ENCODE results near the gene PTCH1.

The PTCH1 gene

GRCh38 chr9:95499046-95499676, 17.6 kb downstream of the PTCH1 start:
- H3K4me3 ChIP-seq (replicated peaks in 1 of 2; ENCODE audit: low read depth in 2 of 2, low read length in 2 of 2) = no peak overlapping the region
- DNase-seq (ENCODE audit: low read depth in 2 of 2) = no peak
- TF ChIP-seq CTCF (IDR thresholded peaks at IDR 0.05; ENCODE audit: low read depth, low read length) = no peak

DNA sequence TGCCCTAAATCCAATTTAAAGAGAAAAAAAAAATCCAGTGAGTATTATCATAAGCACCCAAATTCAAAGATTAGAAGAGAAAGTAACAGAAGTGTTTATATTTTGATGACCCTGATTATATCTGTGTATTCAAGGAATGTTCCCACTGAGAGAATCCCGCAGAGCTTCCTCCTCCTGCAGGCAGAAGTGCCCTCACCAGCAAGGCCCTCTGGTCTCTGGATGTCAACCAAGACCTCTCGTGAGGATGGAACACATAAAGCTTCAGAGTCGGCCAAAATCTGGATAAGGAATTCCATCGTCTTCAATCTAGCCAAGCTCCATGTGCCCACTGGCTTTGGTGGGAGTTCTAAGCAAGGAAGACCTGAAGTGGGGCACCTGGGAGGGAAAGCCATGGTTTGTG, 18.1 kb downstream of the PTCH1 start:
- H3K4me3 ChIP-seq (replicated peaks in 1 of 2; ENCODE audit: low read depth in 2 of 2, low read length in 2 of 2) = no peak overlapping the region
- no peak for DNase-seq (ENCODE audit: low read depth in 2 of 2)
- no peak for TF ChIP-seq CTCF (IDR thresholded peaks at IDR 0.05; ENCODE audit: low read depth, low read length)

- no peak overlapping the region for H3K4me3 ChIP-seq (replicated peaks in 1 of 2; ENCODE audit: low read depth in 2 of 2, low read length in 2 of 2)
- TF ChIP-seq CTCF (IDR thresholded peaks at IDR 0.05; ENCODE audit: low read depth, low read length) = no peak
- peak in 1 of 2 donors; percentile 72 for DNase-seq (ENCODE audit: low read depth in 2 of 2)
Measured at GRCh38 chr9:95497772-95498171, 19.0 kb downstream of the PTCH1 start.

DNA sequence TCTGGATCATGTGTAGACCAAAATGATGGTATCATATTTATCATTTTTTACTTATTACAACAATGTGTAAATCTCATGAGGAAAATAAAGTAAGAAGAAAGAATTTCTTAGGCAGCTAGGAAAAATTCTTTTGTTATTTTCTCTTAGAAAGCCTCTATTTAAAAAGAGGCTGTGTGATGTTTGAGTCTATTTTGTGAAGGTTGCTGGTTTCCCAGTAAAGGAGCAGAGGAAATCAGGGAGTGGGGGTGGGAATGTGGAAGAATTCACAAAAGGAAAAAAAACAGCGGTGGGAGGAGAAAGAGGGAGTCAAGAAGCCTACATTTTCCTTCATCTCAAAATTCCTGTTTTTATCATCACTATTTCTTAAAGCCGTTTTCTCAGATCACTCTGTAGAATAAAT, 20.1 kb downstream of the PTCH1 start:
- no peak overlapping the region for H3K4me3 ChIP-seq (replicated peaks in 1 of 2; ENCODE audit: low read depth in 2 of 2, low read length in 2 of 2)
- DNase-seq (ENCODE audit: low read depth in 2 of 2) = no peak
- no peak for TF ChIP-seq CTCF (IDR thresholded peaks at IDR 0.05; ENCODE audit: low read depth, low read length)

DNA sequence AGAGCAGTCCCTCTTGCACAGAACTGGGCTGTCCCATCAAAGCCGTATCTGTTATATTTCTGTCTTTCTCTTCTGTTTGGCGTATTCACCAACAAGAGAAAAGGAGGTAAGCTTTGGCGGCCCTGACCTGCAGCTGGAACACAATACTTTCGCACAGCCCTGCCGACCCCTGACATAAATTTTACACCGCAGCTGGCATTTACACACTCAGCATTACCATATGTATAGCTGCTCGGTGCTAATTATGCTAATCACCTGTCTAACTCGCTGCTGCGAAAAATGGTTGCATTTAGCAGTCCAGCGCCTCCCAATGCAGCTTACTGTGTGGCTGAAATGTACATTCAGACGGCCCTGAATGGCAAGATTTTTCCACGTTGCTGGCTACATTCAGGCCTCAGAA, 20.8 kb downstream of the PTCH1 start:
- no peak overlapping the region for H3K4me3 ChIP-seq (replicated peaks in 1 of 2; ENCODE audit: low read depth in 2 of 2, low read length in 2 of 2)
- DNase-seq (ENCODE audit: low read depth in 2 of 2) = no peak
- TF ChIP-seq CTCF (IDR thresholded peaks at IDR 0.05; ENCODE audit: low read depth, low read length) = no peak

DNA sequence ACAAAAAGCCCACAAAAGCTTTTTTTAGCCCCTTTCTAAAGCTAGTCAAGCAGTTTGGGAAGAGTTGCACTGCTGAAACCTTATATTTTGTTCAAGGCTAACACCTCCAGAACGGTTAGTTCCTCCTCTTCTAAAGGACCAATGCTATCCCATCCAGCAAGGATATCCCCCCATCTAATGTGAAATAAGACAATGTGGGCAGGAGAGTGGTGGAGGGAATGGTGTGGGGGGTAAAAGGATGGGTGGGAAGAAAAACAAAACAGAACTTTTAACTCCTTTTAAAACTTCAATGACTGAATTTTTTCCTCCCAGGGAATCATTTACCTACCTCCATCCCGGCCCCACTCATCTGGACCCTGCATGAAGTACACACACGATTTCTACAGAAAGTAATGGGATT, 21.2 kb downstream of the PTCH1 start:
- no peak for TF ChIP-seq CTCF (IDR thresholded peaks at IDR 0.05; ENCODE audit: low read depth, low read length)
- no peak overlapping the region for H3K4me3 ChIP-seq (replicated peaks in 1 of 2; ENCODE audit: low read depth in 2 of 2, low read length in 2 of 2)
- DNase-seq (ENCODE audit: low read depth in 2 of 2) = no peak
